Liver (tissue), 9 donors: ENCODE data around the gene COX4I1. TPM values are rescaled to one million over a fixed set of nuclear protein-coding genes. Genes with fewer than 3 reads are reported as not detected.

Source experiments
- DNase-seq: peaks from one replicate; pipeline ENCODE4 v3.0.0-alpha.2; 2017; ENCODE audit warnings: low spot score
- H3K27ac ChIP-seq, 2 donors: one replicate each; pipeline ENCODE4 v1.7.0; 2013; ENCODE audit warnings: inconsistent platforms in 2 of 2, low read length in 2 of 2, control low read depth in 1 of 2, low read depth in 1 of 2, mild to moderate bottlenecking in 1 of 2
- H3K27me3 ChIP-seq, 4 donors: one replicate each; pipeline versions ENCODE4 v1.6.1 to v1.7.0; 2013; ENCODE audit warnings: low read length in 3 of 4, inconsistent platforms in 1 of 4, mild to moderate bottlenecking in 1 of 4, moderate library complexity in 1 of 4; ENCODE audit not compliant: control insufficient read depth in 4 of 4, insufficient read depth in 4 of 4
- H3K36me3 ChIP-seq, 4 donors: one replicate each; pipeline versions ENCODE4 v1.6.1 to v1.7.0; 2013; ENCODE audit warnings: low read length in 3 of 4, mild to moderate bottlenecking in 3 of 4, low read depth in 1 of 4, moderate library complexity in 1 of 4; ENCODE audit not compliant: control insufficient read depth in 4 of 4, insufficient read depth in 3 of 4
- H3K4me1 ChIP-seq, 4 donors: one replicate each; pipeline versions ENCODE4 v1.6.1 to v1.7.0; 2013; ENCODE audit warnings: low read length in 3 of 4, mild to moderate bottlenecking in 3 of 4, moderate library complexity in 1 of 4; ENCODE audit not compliant: control insufficient read depth in 4 of 4, insufficient read depth in 4 of 4
- H3K4me3 ChIP-seq, 3 donors: one replicate each; pipeline versions ENCODE4 v1.6.1 to v1.7.0; 2013; ENCODE audit warnings: low read length in 3 of 3, control low read depth in 1 of 3, low read depth in 1 of 3, mild to moderate bottlenecking in 1 of 3
- H3K9ac ChIP-seq, 2 donors: one replicate each; pipeline ENCODE4 v1.7.0; 2013; ENCODE audit warnings: low read length in 2 of 2, mild to moderate bottlenecking in 2 of 2, moderate library complexity in 2 of 2, control low read depth in 1 of 2, low read depth in 1 of 2
- H3K9me3 ChIP-seq, 4 donors: one replicate each; pipeline versions ENCODE4 v1.6.1 to v1.7.0; 2013; ENCODE audit warnings: low read length in 3 of 4; ENCODE audit not compliant: control insufficient read depth in 4 of 4
- CTCF ChIP-seq: fragments of 150-350 bp; IDR thresholded peaks from 2 replicates; pipeline ENCODE4 v1.5.1; 2017; ENCODE audit warnings: improper control_type of control experiment, low read depth, low read length; ENCODE audit not compliant: missing input control
- EGR1 ChIP-seq, 2 donors: IDR thresholded peaks; 2 replicates each; pipeline ENCODE4 v1.6.1; 2016 to 2018; ENCODE audit warnings: antibody characterized with exemption in 2 of 2, low read depth in 2 of 2
- FOXA1 ChIP-seq: IDR thresholded peaks from 2 replicates; pipeline ENCODE4 v1.6.1; 2016; ENCODE audit warnings: antibody characterized with exemption
- FOXA2 ChIP-seq: IDR thresholded peaks from 2 replicates; pipeline ENCODE4 v1.6.1; 2016; ENCODE audit warnings: antibody characterized with exemption
- GABPA ChIP-seq, 2 donors: IDR thresholded peaks in 1 of 2; conservative IDR thresholded peaks in 1 of 2; 2 replicates each; pipeline ENCODE4 v1.6.1; 2016; ENCODE audit warnings: antibody characterized with exemption in 2 of 2, mild to moderate bottlenecking in 1 of 2, moderate library complexity in 1 of 2
- HNF4A ChIP-seq, 2 donors: conservative IDR thresholded peaks; 2 replicates each; pipeline ENCODE4 v1.6.1; 2016; ENCODE audit warnings: antibody characterized with exemption in 2 of 2, mild to moderate bottlenecking in 2 of 2
- HNF4G ChIP-seq: IDR thresholded peaks from 2 replicates; pipeline ENCODE4 v1.6.1; 2016; ENCODE audit warnings: antibody characterized with exemption
- JUND ChIP-seq, 2 donors: IDR thresholded peaks; 2 replicates each; pipeline ENCODE4 v1.6.1; 2016; ENCODE audit warnings: antibody characterized with exemption in 2 of 2
- NR2F2 ChIP-seq: IDR thresholded peaks from 2 replicates; pipeline ENCODE4 v1.6.1; 2016; ENCODE audit warnings: antibody characterized with exemption
- RAD21 ChIP-seq, 2 donors: IDR thresholded peaks; 2 replicates each; pipeline ENCODE4 v1.6.1; 2016; ENCODE audit warnings: antibody characterized with exemption in 2 of 2, mild to moderate bottlenecking in 2 of 2
- RXRA ChIP-seq, 2 donors: IDR thresholded peaks; 2 replicates each; pipeline ENCODE4 v1.6.1; 2017 to 2018; ENCODE audit warnings: antibody characterized with exemption in 2 of 2, mild to moderate bottlenecking in 1 of 2
- TAF1 ChIP-seq: conservative IDR thresholded peaks from 2 replicates; pipeline ENCODE4 v1.6.1; 2016; ENCODE audit warnings: antibody characterized with exemption, mild to moderate bottlenecking
- YY1 ChIP-seq: IDR thresholded peaks from 2 replicates; pipeline ENCODE4 v1.6.1; 2016; ENCODE audit warnings: antibody characterized with exemption, mild to moderate bottlenecking
- WGBS: extraction: QIAGEN DNeasy Blood & Tissue Kit; methylation state at CpG from one replicate; pipeline ENCODE4 v1.1.7; 2013; 5-methylcytosine and 5-hydroxymethylcytosine counted together
- polyA plus RNA-seq, 2 donors: library from polyadenylated mRNA; stranded (reverse) in 1 of 2; unstranded in 1 of 2; fragments of 200-250 nt in 1 of 2; fragments of >200 nt in 1 of 2; fragmentation: Nextera tagmentation in 1 of 2; extraction: Ambion mirVana in 1 of 2; gene quantifications; one replicate each; pipeline versions ENCODE4 v1.2.1 to v1.2.3, GENCODE V29; 2013 to 2015
- total RNA-seq, 2 donors: library from RNA; depleted of rRNA; stranded (reverse); fragments of >200 nt; gene quantifications; one replicate each; pipeline ENCODE4 v1.2.3, GENCODE V29; 2014
- TF ChIP-seq, protein P1 (sequence below): IDR thresholded peaks from 2 replicates; pipeline ENCODE4 v1.6.1; 2016; ENCODE audit warnings: antibody characterized with exemption, mild to moderate bottlenecking
- TF ChIP-seq, protein P2 (sequence below): IDR thresholded peaks from 2 replicates; pipeline ENCODE4 v1.6.1; 2016; ENCODE audit warnings: antibody characterized with exemption
- TF ChIP-seq, protein P3 (sequence below): IDR thresholded peaks from 2 replicates; pipeline ENCODE4 v1.6.1; 2016; ENCODE audit warnings: antibody characterized with exemption
- TF ChIP-seq, protein P4 (sequence below): IDR thresholded peaks from 2 replicates; pipeline ENCODE4 v1.6.1; 2016; ENCODE audit warnings: antibody characterized with exemption
- donor health status: healthy.
- donor health status: healthy.
- donor health status: healthy.
- donor health status: healthy.
- donor health status: healthy.

The COX4I1 gene
- total and polyA plus RNA-seq, 4 donors, result 186 to 576 (median 331) TPM

- Histone ChIP-seq H3K4me3 (no peak overlapping the region), H3K27me3 (no peaks in the 10 kb centered on the region), H3K9ac (no peak overlapping the region), H3K4me1 (peaks cover 0 to 1% (median 0%) of the 10 kb centered on the region in 4 donors), H3K9me3 (peaks cover 0 to 3% (median 0%) of the 10 kb centered on the region in 4 donors), H3K27ac (no peak overlapping the region), H3K36me3 (peaks cover 0 to 4% (median 0%) of the 10 kb centered on the region in 4 donors)
- DNase-seq, result no peak
- no peak for TF ChIP-seq CTCF
- TF ChIP-seq, protein P1, sequence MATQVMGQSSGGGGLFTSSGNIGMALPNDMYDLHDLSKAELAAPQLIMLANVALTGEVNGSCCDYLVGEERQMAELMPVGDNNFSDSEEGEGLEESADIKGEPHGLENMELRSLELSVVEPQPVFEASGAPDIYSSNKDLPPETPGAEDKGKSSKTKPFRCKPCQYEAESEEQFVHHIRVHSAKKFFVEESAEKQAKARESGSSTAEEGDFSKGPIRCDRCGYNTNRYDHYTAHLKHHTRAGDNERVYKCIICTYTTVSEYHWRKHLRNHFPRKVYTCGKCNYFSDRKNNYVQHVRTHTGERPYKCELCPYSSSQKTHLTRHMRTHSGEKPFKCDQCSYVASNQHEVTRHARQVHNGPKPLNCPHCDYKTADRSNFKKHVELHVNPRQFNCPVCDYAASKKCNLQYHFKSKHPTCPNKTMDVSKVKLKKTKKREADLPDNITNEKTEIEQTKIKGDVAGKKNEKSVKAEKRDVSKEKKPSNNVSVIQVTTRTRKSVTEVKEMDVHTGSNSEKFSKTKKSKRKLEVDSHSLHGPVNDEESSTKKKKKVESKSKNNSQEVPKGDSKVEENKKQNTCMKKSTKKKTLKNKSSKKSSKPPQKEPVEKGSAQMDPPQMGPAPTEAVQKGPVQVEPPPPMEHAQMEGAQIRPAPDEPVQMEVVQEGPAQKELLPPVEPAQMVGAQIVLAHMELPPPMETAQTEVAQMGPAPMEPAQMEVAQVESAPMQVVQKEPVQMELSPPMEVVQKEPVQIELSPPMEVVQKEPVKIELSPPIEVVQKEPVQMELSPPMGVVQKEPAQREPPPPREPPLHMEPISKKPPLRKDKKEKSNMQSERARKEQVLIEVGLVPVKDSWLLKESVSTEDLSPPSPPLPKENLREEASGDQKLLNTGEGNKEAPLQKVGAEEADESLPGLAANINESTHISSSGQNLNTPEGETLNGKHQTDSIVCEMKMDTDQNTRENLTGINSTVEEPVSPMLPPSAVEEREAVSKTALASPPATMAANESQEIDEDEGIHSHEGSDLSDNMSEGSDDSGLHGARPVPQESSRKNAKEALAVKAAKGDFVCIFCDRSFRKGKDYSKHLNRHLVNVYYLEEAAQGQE, result no peak
- no peak for TF ChIP-seq JUND (IDR thresholded peaks at IDR 0.05)
- TF ChIP-seq, protein P2, sequence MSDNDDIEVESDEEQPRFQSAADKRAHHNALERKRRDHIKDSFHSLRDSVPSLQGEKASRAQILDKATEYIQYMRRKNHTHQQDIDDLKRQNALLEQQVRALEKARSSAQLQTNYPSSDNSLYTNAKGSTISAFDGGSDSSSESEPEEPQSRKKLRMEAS, result no peak
- no peak for TF ChIP-seq FOXA1
- no peak for TF ChIP-seq RXRA (IDR thresholded peaks at IDR 0.05)
- TF ChIP-seq GABPA (IDR thresholded peaks at IDR 0.05 in 1 of 2, conservative IDR thresholded peaks at IDR 0.05 in 1 of 2), result no peak
- TF ChIP-seq NR2F2, result no peak
- no peak for TF ChIP-seq HNF4A (conservative IDR thresholded peaks at IDR 0.05)
- TF ChIP-seq RAD21 (IDR thresholded peaks at IDR 0.05), result no peak
- TF ChIP-seq FOXA2, result no peak
- no peak for TF ChIP-seq YY1
- TF ChIP-seq, protein P3, sequence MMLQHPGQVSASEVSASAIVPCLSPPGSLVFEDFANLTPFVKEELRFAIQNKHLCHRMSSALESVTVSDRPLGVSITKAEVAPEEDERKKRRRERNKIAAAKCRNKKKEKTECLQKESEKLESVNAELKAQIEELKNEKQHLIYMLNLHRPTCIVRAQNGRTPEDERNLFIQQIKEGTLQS, result no peak
- TF ChIP-seq TAF1, result no peak
- WGBS, result 97% methylated on average over 9 of the region's 9 CpGs
Observed at GRCh38 chr16:85842435-85842834, 42.9 kb downstream of the COX4I1 start.

DNA sequence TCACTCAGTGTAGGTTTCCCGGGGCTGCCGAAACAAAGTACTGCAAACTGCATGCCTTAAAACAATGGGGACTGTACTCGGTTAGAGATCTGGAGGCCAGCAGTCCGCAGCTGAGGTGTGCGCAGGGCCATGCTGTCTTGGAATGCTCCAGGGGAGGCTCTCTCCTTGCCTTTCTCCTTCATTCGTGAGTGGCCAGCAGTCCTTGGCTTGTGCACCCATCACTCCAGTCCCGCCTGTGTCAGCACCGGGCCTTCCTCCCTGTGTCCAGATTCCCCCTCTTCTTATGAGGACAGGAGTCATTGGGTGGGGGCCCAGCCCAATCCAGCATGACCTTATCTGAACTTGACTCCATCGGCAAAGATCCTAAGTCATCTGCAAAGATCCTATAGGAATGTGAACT, 43.4 kb downstream of the COX4I1 start:
- no peak overlapping the region for H3K9ac ChIP-seq
- WGBS, result 97% methylated on average over 9 of the region's 9 CpGs
- H3K4me3 ChIP-seq, result no peak overlapping the region
- H3K36me3 ChIP-seq, result peaks cover 0 to 4% (median 0%) of the 10 kb centered on the region in 4 donors
- no peaks in the 10 kb centered on the region for H3K27me3 ChIP-seq
- no peak overlapping the region for H3K27ac ChIP-seq
- peaks cover 0 to 1% (median 0%) of the 10 kb centered on the region in 4 donors for H3K4me1 ChIP-seq
- H3K9me3 ChIP-seq, result peaks cover 0 to 3% (median 0%) of the 10 kb centered on the region in 4 donors
- DNase-seq, result no peak
- TF ChIP-seq FOXA2 (no peak), NR2F2 (no peak), YY1 (no peak), JUND (IDR thresholded peaks at IDR 0.05) (no peak), EGR1 (IDR thresholded peaks at IDR 0.05; ENCODE audit: low read depth in 2 of 2) (no peak), RAD21 (IDR thresholded peaks at IDR 0.05) (no peak), CTCF (no peak), HNF4G (no peak), RXRA (IDR thresholded peaks at IDR 0.05) (no peak), TAF1 (no peak), GABPA (IDR thresholded peaks at IDR 0.05 in 1 of 2, conservative IDR thresholded peaks at IDR 0.05 in 1 of 2) (no peak)
- TF ChIP-seq, protein P2, result no peak
- TF ChIP-seq, protein P4, sequence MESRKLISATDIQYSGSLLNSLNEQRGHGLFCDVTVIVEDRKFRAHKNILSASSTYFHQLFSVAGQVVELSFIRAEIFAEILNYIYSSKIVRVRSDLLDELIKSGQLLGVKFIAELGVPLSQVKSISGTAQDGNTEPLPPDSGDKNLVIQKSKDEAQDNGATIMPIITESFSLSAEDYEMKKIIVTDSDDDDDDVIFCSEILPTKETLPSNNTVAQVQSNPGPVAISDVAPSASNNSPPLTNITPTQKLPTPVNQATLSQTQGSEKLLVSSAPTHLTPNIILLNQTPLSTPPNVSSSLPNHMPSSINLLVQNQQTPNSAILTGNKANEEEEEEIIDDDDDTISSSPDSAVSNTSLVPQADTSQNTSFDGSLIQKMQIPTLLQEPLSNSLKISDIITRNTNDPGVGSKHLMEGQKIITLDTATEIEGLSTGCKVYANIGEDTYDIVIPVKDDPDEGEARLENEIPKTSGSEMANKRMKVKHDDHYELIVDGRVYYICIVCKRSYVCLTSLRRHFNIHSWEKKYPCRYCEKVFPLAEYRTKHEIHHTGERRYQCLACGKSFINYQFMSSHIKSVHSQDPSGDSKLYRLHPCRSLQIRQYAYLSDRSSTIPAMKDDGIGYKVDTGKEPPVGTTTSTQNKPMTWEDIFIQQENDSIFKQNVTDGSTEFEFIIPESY, result no peak
- TF ChIP-seq, protein P1, result no peak
